GM13976 (cell line): ENCODE measurements around the gene IQGAP3.

Source experiments
- DNase-seq: peaks from one replicate; pipeline ENCODE4 v3.0.0; 2012; ENCODE audit warnings: low spot score
- in situ Hi-C: fragments of 300-500 bp; cut with MboI; formaldehyde crosslinking; loops from one replicate; pipeline ENCODE4 v1.12.0; 2022; ENCODE audit warnings: low sequenced_read_pairs, mixed read lengths, inconsistent platforms; ENCODE audit not compliant: unreplicated experiment
- TF ChIP-seq, protein P1 (sequence below): IDR thresholded peaks from 2 replicates; pipeline ENCODE4 v1.5.1; 2012; ENCODE audit warnings: borderline replicate concordance, mild to moderate bottlenecking; ENCODE audit not compliant: insufficient read depth; ENCODE audit errors: extremely low read depth, missing control alignments, control extremely low read depth

IQGAP3 gene

GRCh38 chr1:156544592-156545102 lies 27.7 kb downstream of the IQGAP3 start:
- DNase-seq, result no peak
- TF ChIP-seq, protein P1, sequence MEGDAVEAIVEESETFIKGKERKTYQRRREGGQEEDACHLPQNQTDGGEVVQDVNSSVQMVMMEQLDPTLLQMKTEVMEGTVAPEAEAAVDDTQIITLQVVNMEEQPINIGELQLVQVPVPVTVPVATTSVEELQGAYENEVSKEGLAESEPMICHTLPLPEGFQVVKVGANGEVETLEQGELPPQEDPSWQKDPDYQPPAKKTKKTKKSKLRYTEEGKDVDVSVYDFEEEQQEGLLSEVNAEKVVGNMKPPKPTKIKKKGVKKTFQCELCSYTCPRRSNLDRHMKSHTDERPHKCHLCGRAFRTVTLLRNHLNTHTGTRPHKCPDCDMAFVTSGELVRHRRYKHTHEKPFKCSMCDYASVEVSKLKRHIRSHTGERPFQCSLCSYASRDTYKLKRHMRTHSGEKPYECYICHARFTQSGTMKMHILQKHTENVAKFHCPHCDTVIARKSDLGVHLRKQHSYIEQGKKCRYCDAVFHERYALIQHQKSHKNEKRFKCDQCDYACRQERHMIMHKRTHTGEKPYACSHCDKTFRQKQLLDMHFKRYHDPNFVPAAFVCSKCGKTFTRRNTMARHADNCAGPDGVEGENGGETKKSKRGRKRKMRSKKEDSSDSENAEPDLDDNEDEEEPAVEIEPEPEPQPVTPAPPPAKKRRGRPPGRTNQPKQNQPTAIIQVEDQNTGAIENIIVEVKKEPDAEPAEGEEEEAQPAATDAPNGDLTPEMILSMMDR, result no peak
- in situ Hi-C loops, result no loop called here

DNA sequence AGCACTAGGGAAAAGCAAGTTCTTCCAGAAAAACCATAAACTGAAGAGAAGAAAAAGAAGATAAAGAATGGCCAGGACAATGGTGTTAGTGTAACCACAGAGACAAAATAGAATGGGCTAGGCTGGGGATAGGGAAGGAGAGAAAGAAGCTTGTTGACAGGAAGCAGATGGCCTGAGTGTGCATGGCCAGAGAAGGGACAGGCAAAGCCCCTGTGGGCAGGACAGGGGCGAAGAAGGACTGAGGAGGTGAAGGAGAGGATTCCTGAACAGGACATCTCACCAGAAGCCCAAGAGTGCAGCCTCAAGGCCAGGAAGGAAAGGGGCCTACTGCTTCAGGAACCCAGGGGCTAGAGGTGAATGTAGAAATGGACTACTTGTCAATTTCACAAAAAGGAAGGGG lies 29.3 kb downstream of the IQGAP3 start:
- TF ChIP-seq, protein P1, result no peak
- DNase-seq, result no peak
- in situ Hi-C loops, result no loop called here

DNA sequence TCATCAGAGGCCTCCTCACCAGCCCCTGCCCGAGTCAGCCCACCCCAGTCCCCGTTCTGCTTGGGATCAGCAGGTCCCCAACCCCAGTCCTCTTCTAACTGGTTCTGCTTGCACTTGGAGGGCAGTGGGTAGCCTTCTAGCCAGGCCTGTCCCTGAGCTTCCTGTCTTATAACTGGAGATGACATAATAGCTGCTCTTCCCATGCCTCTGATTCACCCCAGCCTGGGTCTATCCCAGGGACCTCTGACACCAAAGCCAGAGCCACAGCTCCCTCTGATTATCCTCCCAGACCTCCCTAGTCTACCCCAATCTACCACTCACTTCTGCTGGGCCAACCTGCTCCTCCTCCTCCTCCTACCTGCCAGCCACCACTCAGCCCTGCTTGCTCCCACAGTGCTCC lies 31.4 kb downstream of the IQGAP3 start:
- TF ChIP-seq, protein P1, result no peak
- in situ Hi-C loops, result no loop called here

DNA sequence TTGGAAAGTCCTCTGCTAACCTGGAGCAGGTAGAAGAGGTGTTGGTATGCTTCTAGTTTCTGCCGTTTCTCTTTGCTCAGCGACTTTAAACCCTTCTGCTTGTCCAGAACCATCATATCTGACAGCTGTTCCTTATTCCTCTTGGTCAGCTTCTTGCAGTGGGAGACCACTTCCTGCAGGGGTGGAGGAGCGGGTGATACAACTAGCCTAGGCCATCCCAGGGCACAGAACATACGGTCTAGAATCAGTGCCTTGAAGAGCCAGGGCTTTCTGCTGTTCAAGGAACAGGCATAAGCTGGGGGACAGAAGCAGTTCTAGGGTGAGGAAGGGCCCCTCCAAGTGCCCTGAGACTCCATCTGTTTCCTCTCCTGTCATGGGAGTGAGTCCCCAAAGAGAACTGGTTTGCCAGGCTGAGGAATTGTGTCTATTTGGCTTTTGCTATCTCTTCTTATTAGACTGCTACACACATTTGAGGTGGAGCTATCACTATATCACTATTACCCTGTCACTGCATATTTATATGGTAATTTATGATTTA lies 32.5 kb downstream of the IQGAP3 start:
- TF ChIP-seq, protein P1, result no peak
- in situ Hi-C loops, result no loop called here
- no peak for DNase-seq

More for the DNA sequence above, 31.4 kb downstream of the IQGAP3 start:
- no peak for DNase-seq

GRCh38 chr1:156538711-156539440 lies 33.5 kb downstream of the IQGAP3 start:
- no peak for DNase-seq

GRCh38 chr1:156537027-156537426 lies 35.3 kb downstream of the IQGAP3 start:
- DNase-seq, result no peak
- in situ Hi-C loops, result no loop called here
- TF ChIP-seq, protein P1, result no peak

More at GRCh38 chr1:156538711-156539440, 33.5 kb downstream of the IQGAP3 start:
- TF ChIP-seq, protein P1, result no peak
- in situ Hi-C loops, result no loop called here
